Activated CD4-positive, alpha-beta T cell treated with anti-CD3 and anti-CD28 coated beads, Interleukin-2, Interleukin-4, amounts not matched to agents 100 ng/mL and 50 ng/mL, durations not matched to agents 16 hours and 8 hours (primary cell): ENCODE results near the gene ANO5.

Experiments
- DNase-seq: peaks from one replicate; pipeline ENCODE4 v3.0.0-alpha.2; 2020; ENCODE audit warnings: low spot score

ANO5 gene, protein sequence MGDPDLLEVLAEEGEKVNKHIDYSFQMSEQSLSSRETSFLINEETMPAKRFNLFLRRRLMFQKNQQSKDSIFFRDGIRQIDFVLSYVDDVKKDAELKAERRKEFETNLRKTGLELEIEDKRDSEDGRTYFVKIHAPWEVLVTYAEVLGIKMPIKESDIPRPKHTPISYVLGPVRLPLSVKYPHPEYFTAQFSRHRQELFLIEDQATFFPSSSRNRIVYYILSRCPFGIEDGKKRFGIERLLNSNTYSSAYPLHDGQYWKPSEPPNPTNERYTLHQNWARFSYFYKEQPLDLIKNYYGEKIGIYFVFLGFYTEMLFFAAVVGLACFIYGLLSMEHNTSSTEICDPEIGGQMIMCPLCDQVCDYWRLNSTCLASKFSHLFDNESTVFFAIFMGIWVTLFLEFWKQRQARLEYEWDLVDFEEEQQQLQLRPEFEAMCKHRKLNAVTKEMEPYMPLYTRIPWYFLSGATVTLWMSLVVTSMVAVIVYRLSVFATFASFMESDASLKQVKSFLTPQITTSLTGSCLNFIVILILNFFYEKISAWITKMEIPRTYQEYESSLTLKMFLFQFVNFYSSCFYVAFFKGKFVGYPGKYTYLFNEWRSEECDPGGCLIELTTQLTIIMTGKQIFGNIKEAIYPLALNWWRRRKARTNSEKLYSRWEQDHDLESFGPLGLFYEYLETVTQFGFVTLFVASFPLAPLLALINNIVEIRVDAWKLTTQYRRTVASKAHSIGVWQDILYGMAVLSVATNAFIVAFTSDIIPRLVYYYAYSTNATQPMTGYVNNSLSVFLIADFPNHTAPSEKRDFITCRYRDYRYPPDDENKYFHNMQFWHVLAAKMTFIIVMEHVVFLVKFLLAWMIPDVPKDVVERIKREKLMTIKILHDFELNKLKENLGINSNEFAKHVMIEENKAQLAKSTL

DNA sequence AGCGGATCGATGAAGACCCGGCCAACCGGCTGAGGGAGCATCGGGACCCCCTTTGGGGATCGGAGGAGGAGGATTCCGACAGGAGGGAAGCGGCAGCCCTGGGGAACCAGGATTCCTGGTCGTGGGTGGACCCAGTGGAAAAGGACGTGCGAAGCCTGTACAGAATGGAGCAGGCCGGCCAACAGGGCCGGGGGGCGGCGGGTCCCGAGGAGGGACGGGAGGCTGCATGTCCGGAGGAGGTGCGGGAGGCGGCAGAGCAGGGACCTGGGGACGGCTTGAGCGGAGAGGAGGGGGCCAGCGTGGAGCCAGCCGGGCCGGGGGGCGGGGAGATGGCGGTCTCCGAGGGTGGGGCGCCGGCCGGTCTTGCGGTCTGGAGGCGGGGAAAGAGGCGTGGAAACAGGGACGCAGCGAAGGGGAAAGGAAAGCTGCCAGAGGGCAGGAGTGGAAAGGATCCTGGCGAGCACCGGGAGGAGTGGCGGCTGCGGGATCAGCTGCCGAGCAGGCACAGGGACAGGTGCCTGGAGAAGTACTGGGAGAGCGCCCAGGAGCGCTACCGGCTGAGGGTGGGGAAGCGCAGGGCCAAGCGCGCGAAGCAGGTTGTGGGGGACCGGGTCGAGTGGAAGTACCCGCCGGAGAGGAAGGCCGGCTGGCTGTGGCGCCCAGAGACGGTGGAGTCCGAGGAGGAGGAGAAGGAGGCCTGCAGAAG, at the start of gene ANO5:
Gene ANO5 (plus strand): TSS at position 444 of the 706 bp plus-strand sequence. CDS start 408 bp downstream, outside the sequence.
- DNase-seq: no peak

- no peak for DNase-seq
These were observed 41.2 kb upstream of the ANO5 start for GRCh38 chr11:22151649-22152197.

DNA sequence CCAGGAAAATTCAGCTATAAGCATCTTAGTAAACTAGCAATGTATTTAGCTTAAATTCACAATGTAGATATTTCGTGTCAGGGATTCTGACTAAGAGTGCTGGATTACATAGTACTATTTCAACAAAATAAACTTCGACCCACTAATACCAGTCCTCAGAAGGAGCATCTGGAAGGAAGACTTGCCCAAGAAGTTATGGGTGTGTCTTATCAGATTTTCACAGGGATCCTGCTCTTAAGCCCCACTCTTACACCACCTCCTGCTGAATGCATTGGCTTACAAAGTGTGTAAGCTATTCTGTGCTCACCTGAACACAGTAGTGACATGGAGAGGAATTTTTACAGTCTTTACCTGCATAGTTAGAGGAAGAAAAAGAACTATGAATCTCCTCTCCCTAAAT, 35.4 kb upstream of the ANO5 start:
- DNase-seq: no peak

DNA sequence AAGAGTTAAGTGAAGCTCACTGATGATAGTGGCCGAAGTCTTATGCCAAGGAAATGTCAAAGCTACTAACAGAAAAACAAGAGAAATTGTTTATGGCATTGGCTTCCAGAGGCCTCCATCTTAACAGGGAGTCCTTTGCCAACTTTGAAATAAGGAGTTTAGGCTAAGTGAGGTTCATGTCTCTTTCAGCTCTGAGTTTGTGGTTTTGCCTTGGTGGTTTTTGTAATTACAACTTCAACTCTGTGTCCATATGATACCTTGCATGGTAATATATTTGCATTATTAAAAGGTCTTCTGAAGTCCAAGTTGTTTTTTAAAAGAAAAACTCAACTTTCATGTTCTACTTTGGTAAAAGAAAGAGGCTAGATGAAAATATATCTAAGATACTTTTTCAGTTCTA, 31.4 kb upstream of the ANO5 start:
- DNase-seq: no peak

DNA sequence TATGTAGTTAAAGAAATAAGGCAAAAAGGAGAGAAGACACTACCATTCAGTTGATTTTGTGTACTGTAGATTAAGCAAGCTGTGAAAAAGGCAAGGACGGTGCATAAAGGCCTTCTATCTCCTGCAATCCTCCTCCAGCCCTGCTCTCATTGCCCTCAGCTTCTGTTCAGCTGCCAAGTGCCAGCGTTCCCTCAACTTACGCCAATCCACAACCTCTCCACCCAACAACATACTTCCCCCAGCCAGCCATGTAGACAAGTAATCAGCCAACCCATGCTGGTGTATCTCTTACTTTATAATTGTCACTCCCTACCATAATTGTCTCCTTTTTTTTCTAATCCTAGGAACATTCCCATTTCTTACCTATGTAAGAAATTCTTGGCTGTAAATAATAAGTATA, 30.1 kb upstream of the ANO5 start:
- no peak for DNase-seq

GRCh38 chr11:22163394-22163797, 29.5 kb upstream of the ANO5 start:
- no peak for DNase-seq

DNA sequence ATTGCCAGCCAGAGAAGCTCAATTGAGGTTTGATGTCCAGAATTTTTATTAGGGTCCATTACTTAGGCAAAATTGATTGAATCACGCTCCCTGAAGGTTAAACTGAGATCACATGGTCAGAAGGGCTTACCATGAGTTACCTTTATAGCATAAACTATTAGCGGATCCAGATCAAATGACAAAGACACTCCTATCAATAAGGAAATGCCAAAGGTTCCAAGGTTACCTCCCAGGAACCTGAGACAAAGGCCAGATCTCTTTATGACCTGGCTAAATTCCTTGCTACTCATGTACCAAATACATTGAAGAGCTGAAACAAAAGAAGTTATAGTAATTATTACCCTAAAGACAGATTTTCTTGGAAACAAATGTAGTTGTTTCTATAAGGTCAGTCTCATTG, 27.8 kb upstream of the ANO5 start:
- DNase-seq: no peak

- no peak for DNase-seq
These were observed 26.9 kb upstream of the ANO5 start for GRCh38 chr11:22165759-22166513.

- no peak for DNase-seq
These were observed 23.1 kb upstream of the ANO5 start for GRCh38 chr11:22169833-22170232.

DNA sequence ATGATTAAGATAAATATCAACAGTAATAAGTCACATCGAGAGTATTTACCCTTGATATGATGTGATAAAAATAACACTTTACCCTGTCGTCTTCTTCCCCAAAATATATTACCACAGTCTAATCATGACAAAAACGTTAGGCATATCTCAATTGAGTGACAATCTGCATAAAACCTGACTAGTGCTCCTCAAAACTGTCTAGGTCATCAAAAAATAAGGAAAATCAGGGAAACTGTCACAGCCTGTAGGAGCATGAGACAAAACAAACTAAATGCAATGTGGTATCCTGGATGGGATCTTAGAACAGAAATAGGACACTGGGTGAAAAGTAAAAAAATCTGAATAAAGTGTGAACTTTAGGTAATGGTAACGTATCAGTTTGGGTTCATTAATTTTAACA, 19.4 kb upstream of the ANO5 start:
- no peak for DNase-seq

DNA sequence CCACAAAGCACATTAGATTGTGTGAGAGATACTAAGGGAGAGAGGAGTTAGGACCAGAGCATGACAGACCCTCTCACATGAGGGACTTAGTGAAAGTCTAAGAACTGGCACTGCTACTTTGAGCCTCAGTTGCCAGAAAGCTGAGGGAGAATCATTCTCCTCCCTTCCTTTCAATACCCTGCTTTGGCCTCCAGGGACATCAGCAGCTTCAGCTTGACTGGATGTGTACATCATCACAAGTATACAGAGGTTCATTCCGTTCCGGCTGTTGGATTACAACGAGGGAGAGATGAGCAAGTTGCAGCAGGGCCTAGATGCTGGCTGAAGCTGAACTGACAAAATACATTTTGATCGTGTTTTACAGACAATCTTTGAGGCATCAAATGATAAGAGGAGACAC, 15.7 kb upstream of the ANO5 start:
- DNase-seq: no peak

DNA sequence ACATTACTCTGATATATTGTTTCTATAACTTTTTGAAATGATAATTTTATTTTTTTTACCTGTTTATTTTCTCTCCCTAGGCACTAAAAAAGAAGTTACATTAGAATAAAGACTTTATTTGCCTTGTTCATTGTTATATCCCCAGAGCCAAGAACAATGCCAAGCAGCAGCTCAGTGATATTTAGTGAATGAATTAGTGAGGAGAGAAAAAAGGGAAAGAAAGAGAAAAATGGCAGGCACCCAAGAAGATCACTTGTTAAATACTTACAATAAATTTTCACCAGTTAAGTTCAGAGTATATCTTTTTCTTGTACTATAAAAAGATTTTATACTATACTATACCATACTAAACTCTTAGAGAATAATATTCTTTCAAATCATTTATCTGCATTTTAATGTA, 13.3 kb upstream of the ANO5 start:
- DNase-seq: no peak

DNA sequence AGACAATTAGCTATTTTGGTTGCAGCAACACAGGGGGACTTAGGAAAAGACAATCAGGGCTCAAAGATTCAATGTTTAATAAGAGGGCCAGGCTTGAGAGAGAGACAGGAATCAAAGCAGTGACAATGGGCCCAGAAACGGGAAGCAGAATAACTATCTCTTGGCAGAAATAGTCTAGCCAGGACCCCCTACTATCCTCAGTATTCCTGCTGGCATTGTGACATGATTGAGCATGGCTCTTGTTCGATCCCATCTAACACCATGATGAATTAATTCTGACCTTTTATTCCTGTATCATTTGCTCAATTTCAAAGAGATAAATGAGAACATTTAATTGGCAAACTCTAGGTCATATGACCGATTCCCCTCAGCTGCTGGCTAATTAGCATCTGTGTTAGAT, 12.8 kb upstream of the ANO5 start:
- DNase-seq: no peak

- DNase-seq: no peak
These were observed 3.2 kb upstream of the ANO5 start for GRCh38 chr11:22189660-22190059.

DNA sequence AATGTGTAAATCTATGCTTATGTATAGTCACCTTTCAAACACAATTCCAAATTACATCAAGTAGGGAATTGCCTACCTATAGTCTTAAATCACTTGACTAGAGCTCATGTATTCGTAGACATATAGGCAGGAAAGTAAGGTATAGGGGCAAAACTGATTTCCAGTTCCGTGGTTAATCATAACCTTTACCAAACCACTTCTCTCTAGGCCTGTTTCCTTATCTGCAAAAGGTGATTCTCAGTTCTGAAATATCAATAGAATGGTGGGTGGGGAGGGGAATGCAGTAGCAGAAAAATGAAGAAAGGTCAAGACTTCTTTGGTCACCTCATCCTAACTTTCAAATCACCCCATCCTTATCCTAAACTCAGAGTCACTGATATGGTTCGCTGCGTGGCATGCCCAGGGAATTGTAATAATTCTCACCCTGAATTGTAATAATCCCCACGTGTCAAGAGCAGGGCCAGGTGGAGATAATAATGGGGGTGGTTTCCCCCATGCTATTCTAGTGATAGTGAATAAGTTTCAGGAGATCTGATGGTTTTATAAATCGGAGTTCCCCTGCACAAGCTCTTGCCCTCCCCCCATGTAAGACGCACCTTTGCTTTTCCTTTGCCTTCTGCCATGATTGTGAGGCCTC, 1.9 kb upstream of the ANO5 start:
- DNase-seq: no peak

DNA sequence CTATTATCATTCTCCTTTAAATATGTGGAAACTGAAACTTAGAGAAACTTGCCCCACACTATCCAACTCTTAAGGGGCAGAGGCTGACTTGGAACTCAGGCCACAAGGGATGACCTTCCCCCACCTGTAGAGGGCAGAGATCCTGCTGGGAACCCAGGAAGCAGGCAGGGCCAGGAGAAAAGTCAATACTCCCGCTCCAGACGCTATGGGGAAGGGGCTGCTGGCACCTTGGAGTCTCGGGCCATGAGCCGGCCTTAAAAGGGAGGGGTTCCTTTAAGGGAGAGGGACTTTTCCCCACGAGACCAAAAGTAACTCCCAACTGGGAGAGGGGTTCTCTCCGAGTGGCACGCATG, 620 bp upstream of the ANO5 start:
- no peak for DNase-seq

GRCh38 chr11:22193348-22194051, 615 bp downstream of the ANO5 start:
- no peak for DNase-seq

DNA sequence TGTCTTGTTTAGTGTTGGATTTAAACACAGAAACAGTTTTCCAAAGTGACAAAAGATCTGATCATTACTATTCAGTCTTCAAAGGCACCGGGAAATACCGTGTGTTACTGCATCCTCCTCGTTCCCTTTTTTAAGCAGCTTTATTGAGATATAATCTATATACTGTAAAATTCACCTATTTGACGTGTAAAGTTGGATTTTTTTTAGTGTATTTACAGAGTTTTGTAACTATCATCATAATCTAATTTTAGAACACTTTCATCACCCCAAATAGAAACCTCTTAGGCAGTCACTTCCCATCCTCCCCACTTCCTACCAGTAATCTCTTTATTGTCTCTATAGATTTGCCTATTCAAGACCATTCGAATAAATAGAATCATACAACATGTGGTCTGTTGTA, 1.4 kb downstream of the ANO5 start:
- no peak for DNase-seq

- DNase-seq: no peak
These were observed 2.0 kb downstream of the ANO5 start for GRCh38 chr11:22194907-22195306.
